Measurements from ENCODE around the gene GABBR1. TPM values are rescaled to one million over a fixed set of nuclear protein-coding genes. Genes with fewer than 3 reads are reported as not detected.
A peak's percentile ranks its signal among the peaks of the same experiment; 100 is the strongest.

Gene GABBR1
- total RNA-seq, 1 experiment from 2014 or later: 6.1 TPM

DNA sequence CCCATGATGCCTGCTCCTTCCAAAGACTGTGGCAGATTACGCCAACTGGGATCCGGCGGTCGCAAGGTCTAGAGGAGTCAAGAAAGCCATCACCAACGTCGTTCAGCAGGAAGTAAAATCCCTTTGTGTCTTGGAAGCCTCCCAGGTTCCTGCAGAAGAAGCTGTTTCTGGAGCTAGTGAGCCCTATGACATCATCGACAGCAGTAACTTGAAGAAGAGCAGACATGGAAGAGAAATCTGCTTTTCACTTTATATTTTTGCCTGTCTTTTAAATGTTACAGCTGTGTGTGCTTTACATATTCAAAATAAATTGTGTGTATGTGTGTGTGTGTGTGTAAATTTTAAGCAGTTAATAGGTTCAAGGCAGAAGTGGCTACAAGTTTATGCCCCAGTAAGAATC is 55.4 kb downstream of the GABBR1 start:
- DNase-seq (ENCODE audit: extremely low read depth, low read depth): no peak

- DNase-seq (ENCODE audit: extremely low read depth, low read depth): no peak
Observed at GRCh38 chr6:29576056-29576455, 56.9 kb downstream of the GABBR1 start.

DNA sequence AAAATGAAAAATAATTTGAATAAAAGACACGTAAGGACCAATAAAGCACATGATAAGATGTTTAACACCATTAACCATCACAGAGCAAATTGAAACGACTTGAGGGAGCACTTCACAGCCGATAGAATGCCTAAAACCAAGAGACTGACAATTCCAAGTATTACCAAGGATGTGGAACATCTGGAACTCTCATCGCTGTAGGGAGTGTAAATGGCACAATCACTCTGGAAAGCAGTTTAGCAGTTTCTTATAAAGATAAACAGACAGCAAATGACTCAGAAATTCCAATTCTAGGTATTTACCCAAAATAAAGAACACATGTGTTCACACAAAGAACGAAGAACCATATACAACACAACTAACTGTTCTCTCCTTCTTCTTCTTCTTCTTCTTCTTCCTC is 65.0 kb downstream of the GABBR1 start:
- DNase-seq (ENCODE audit: extremely low read depth, low read depth): no peak

GRCh38 chr6:29567541-29567940 is 65.4 kb downstream of the GABBR1 start:
- no peak for DNase-seq (ENCODE audit: extremely low read depth, low read depth)

GRCh38 chr6:29566856-29567255 is 66.1 kb downstream of the GABBR1 start:
- DNase-seq (ENCODE audit: extremely low read depth, low read depth): no peak

GRCh38 chr6:29564875-29565274 is 68.1 kb downstream of the GABBR1 start:
- DNase-seq (ENCODE audit: extremely low read depth, low read depth): no peak

DNA sequence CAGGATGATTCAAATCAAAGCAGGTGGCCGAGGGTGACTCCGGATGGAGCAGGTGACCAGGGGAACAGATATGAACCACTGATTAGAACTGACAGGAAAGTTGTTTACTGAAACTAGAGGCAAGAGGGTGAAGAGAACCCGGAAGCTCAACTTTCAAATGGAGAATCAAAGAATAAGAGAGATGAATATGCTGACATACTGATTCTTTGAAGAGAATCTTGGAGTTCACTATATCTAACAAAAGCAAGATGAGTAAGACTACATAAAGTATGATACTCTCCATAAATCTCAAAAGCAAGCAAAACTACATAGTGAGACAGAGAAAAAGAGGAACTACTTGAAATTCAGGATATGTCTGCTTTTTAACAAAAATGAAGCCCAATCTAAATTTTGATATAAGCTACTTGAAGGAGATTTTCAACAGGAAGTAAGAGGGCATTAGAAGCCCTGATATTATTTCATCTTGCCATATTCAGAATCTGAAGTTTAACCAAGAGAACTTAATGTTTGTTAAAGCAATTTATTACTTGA is 69.5 kb downstream of the GABBR1 start:
- DNase-seq (ENCODE audit: extremely low read depth, low read depth): no peak

DNA sequence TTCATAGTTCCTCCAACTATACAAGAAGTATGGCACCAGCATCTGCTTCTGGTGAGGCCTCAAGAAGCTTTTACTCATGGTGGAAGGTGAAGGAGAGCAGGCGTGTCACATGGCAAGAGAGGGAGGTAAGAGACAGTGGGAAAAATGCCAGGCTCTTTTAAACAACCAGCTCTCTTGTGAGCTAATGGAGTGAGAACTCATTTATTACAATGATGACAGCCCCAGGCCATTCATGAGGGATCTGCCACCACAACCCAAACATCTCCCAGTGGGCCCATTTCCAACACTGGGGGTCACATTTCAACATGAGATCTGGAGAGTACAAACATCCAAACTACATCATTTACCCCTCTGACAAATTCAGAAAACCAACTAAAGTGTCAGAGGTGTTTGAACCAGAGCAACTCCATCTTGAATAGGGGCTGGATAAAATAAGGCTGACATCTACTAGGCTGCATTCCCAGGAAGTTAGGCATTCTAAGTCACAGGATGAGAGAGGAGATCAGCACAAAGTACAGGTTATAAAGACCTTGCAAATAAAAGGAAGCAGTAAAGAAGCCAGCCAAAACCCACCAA is 71.3 kb downstream of the GABBR1 start:
- DNase-seq (ENCODE audit: extremely low read depth, low read depth): no peak

- DNase-seq (ENCODE audit: extremely low read depth, low read depth): no peak
Observed at GRCh38 chr6:29561091-29561490, 71.9 kb downstream of the GABBR1 start.

DNA sequence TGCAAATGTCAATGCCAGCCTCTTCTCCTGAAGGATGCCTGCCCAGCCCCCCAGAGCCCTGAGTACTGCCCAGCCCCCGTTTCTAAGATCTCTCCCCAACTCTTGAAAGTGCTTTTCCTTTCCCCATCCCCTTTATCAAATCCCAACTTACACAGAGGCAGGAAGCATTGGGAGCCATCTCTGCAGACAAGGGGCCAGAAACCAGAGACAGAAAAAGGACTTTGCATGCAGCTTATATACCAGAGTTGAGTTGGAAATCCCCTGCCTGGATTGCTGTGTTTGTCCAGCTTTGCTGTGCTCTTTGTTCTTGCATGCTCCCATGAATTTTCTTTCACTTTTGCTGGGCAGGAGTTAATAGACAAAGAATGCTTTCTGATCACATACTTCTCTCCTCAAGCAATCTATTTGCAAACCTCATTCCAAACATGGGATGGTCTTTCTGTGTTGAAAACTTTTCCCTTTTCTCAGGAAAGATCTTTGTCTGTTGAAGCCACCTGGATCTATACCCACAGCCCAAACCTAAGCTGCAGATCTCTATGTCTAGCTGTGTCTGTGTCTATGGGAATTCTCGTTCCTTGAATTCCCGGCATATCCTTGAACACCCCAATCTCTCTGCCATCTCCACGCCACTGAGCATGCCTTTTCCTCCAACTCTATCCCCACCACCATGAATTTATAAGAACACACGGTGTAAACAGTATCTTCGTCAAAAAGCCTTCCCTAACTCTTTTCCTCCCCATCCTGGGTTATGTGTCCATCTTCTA is 73.3 kb downstream of the GABBR1 start, which contains the start of gene UBD:
Gene UBD, minus strand, starts transcription at position 209 of the 764 bp plus-strand sequence. Its CDS starts 31 bp downstream, at position 178.
- DNase-seq (ENCODE audit: extremely low read depth, low read depth): no peak

DNA sequence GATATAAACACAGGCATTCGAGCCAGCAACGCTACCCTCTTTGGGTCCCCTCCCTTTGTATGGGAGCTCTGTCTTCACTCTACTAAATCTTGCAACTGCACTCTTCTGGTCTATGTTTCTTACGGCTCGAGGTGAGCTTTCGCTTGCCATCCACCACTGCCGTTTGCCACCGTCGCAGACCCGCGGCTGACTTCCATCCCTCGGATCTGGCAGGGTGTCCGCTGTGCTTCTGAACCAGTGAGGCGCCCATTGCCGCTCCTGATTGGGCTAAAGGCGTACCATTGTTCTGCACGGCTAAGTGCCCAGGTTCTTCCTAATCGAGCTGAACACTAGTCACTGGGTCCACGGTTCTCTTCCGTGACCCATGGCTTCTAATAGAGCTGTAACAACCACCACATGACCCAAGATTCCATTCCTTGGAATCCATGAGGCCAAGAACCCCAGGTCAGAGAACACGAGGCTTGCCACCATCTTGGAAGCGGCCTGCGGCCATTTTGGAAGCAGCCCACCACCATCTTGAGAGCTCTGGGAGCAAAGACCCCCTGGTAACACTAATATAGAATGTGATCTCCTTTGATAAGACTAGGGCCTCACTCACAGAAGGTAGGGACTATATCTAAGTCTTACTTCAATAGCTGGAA is 74.4 kb downstream of the GABBR1 start:
- no peak for DNase-seq (ENCODE audit: extremely low read depth, low read depth)

DNA sequence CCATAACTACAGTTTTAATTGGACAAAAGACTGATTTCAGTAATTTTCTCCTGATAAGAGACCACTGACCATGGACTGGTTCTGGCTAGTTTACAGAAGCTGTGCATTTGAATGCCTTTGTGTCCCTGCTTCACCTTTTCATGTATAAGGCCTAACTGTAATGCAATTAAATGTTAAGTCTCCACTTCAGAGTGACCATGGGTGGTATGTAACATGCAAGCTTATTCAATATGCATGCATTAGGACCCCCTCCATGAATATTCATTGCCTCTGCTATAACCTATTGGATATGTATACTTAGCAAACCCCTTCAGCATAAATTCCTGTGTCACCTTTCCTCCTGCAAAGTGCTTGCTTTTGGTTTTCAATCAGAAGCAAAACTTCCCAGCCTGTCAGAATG is 75.7 kb downstream of the GABBR1 start:
- DNase-seq (ENCODE audit: extremely low read depth, low read depth): no peak

GRCh38 chr6:29554764-29555163 is 78.2 kb downstream of the GABBR1 start:
- no peak for DNase-seq (ENCODE audit: extremely low read depth, low read depth)

GRCh38 chr6:29553268-29554057 is 79.5 kb downstream of the GABBR1 start:
- DNase-seq (ENCODE audit: extremely low read depth, low read depth): no peak

DNA sequence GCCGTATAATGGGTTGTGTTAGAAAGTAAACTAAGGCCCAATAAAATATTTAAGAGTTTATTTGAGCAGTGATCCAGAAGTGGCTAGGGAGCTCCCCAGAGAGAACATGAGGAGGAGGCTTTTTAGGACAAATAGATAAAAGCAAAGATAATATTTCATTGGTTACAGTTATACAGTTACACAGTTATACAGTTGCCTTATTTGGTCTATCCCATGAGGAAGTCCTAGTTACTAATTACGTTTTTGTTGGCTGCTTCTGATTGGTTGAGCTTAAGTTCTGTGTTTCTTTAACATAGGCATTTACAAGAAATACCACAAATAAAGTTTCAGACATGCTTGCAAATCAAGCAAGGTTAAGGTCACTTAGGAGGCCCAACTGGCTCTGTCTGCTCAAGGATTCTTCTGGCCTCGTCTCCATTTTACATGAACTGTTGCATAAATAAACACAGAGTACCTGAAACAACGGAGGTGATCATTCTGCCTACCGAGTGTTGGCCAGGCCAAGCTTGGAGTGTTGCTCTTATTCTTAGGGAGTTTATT is 80.4 kb downstream of the GABBR1 start:
- peak; percentile 50 for DNase-seq (ENCODE audit: extremely low read depth, low read depth)

DNA sequence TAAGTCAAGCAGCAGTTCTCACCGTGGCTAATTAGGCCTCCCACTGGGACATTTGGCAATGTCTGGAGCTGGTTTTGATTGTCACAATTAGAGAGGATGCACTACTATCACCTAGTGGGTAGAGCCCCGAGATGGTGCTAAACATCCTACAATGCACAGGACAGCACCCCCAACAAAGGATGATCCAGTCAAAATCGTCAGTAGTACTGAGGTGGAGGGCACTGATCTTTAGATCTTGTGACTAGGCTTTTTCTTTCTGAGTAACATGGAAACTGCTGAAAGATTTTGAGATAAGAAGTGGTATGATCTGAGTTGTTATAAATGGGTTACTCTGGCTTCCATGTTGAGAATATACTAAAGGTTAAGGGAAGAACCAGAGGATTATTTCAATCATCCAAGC is 85.4 kb downstream of the GABBR1 start:
- DNase-seq (ENCODE audit: extremely low read depth, low read depth): no peak

- no peak for DNase-seq (ENCODE audit: extremely low read depth, low read depth)
Observed at GRCh38 chr6:29537714-29538403, 95.1 kb downstream of the GABBR1 start.

DNA sequence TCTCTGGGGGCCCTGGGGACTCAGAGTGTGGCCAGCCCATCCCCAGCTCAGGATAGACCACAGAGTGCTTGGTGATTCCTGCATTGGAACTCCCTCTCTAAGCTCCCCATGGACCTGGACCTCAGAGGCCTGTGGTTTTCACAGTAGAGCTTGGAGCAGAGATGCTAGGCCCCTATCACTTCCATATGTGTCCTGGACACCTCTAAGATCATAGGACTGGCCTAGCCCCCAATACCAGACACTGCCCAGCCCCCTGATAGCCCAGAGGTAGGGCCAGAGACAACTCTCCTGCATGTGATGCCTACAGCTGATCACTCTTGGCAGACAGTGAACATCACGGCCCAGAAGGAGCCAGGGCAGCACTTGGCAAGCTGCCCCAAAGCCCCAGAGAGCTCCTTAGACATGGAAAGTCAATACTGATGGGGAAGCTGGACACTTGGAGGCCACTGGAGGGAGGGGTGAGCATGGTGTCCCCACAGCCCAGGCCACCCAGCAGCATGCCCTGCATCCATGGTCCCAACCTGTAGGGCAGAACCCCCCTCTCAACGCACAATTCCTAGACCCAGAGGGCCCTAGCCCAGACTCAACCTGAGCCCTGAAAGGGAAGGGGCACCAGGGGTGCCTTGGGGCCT is 100.5 kb downstream of the GABBR1 start:
- DNase-seq (ENCODE audit: extremely low read depth, low read depth): no peak

DNA sequence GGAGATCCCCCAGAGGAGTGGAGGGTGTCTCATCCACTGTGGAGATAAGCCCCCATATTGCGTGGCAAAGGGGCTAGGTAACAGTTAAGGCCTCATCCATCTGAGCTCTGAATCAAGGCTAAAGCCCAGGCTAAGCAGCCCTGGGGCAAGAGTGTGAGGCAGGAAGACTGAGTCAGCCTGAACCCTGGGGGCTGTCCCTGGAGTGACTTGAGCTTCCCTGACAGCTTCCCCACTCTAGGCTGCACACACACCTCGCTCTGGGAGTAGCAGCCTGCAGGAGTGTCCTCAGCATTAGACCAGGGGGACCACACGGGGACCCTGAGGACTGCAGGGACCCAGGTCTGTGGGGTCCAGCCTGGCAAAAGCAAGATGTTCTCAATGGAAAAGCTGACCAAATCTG is 101.3 kb downstream of the GABBR1 start:
- DNase-seq (ENCODE audit: extremely low read depth, low read depth): no peak

Data from NCI-H460 (cell line).